ENCODE data around the gene SETD1A.

SETD1A gene

DNA sequence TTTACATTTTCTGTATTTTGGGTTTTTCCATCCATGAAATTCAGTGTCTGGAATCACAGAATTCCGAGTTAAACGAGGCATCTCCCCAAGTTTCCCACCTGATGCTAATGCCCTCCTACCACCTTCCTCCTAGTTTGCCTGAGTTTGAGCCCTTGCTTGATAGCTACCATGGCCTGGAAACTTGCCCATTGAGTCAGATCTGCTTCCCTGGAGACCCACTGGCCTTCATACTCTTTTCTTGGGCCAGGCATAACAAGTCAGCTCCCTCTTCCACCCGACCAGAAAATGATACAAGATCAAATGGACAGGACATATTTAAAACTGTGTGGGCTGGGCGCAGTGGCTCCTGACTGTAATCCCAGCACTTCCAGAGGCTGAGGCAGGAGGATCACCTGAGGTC, 10.2 kb downstream of the SETD1A start:
- Histone ChIP-seq H3K4me3 (ENCODE audit: low read length) (no peak overlapping the region), H4K20me1 (ENCODE audit: insufficient read depth, low read length) (no peaks in the 10 kb centered on the region), H3K9ac (ENCODE audit: low read length) (no peak overlapping the region), H3K79me2 (ENCODE audit: low read length) (no peaks in the 10 kb centered on the region), H3K4me1 (ENCODE audit: low read length) (no peaks in the 10 kb centered on the region), H2AFZ (ENCODE audit: low read depth, low read length) (no peak overlapping the region), H3K9me3 (ENCODE audit: insufficient read depth, low read length) (no peaks in the 10 kb centered on the region), H3K27ac (ENCODE audit: low read length) (no peak overlapping the region), H3K36me3 (replicated peaks; ENCODE audit: low read depth, low read length) (peaks cover 63% of the 10 kb centered on the region), H3K27me3 (ENCODE audit: low read depth, low read length) (no peaks in the 10 kb centered on the region), H3K4me2 (ENCODE audit: low read length) (no peak overlapping the region)
- TF ChIP-seq, protein P1, sequence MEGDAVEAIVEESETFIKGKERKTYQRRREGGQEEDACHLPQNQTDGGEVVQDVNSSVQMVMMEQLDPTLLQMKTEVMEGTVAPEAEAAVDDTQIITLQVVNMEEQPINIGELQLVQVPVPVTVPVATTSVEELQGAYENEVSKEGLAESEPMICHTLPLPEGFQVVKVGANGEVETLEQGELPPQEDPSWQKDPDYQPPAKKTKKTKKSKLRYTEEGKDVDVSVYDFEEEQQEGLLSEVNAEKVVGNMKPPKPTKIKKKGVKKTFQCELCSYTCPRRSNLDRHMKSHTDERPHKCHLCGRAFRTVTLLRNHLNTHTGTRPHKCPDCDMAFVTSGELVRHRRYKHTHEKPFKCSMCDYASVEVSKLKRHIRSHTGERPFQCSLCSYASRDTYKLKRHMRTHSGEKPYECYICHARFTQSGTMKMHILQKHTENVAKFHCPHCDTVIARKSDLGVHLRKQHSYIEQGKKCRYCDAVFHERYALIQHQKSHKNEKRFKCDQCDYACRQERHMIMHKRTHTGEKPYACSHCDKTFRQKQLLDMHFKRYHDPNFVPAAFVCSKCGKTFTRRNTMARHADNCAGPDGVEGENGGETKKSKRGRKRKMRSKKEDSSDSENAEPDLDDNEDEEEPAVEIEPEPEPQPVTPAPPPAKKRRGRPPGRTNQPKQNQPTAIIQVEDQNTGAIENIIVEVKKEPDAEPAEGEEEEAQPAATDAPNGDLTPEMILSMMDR (IDR thresholded peaks at IDR 0.05; ENCODE audit: low read depth, low read length): no peak
- no peak for TF ChIP-seq EZH2phosphoT487 (IDR thresholded peaks at IDR 0.05; ENCODE audit: low read depth)

DNA sequence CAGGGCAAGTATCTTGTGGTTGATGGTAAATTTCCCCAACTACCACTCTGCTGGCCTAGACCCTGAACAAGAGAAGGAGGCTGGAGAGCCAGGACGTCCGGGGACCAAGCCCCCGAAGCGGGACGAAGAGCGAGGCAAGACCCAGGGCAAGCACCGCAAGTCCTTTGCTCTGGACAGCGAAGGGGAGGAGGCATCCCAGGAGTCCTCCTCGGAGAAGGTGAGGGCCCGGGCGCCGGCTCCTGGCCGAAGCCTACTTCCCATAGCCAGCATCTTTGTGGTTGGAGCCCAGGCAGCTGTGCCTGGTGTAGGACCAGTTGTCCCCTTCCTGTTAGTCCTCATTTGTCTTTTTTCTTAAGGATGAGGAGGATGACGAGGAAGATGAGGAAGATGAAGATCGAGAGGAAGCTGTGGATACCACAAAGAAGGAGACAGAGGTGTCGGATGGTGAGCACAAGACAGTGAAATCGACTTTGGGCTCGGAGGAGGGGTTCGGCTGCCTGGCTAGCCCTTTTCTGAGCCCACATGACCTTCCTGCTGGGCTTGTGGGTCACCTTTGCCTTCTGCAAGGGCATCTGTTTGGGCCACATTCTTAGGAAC, 11.8 kb downstream of the SETD1A start:
- H2AFZ ChIP-seq (ENCODE audit: low read depth, low read length): no peak overlapping the region
- H3K4me3 ChIP-seq (ENCODE audit: low read length): no peak overlapping the region
- no peak overlapping the region for H3K4me2 ChIP-seq (ENCODE audit: low read length)
- TF ChIP-seq, protein P1 (IDR thresholded peaks at IDR 0.05; ENCODE audit: low read depth, low read length): no peak
- no peak for TF ChIP-seq EZH2phosphoT487 (IDR thresholded peaks at IDR 0.05; ENCODE audit: low read depth)
- no peaks in the 10 kb centered on the region for H3K79me2 ChIP-seq (ENCODE audit: low read length)
- H4K20me1 ChIP-seq (ENCODE audit: insufficient read depth, low read length): no peaks in the 10 kb centered on the region
- no peaks in the 10 kb centered on the region for H3K4me1 ChIP-seq (ENCODE audit: low read length)
- H3K27me3 ChIP-seq (ENCODE audit: low read depth, low read length): no peaks in the 10 kb centered on the region
- H3K27ac ChIP-seq (ENCODE audit: low read length): no peak overlapping the region
- H3K36me3 ChIP-seq (replicated peaks; ENCODE audit: low read depth, low read length): peaks cover 61% of the 10 kb centered on the region
- H3K9ac ChIP-seq (ENCODE audit: low read length): no peak overlapping the region
- H3K9me3 ChIP-seq (ENCODE audit: insufficient read depth, low read length): no peaks in the 10 kb centered on the region

DNA sequence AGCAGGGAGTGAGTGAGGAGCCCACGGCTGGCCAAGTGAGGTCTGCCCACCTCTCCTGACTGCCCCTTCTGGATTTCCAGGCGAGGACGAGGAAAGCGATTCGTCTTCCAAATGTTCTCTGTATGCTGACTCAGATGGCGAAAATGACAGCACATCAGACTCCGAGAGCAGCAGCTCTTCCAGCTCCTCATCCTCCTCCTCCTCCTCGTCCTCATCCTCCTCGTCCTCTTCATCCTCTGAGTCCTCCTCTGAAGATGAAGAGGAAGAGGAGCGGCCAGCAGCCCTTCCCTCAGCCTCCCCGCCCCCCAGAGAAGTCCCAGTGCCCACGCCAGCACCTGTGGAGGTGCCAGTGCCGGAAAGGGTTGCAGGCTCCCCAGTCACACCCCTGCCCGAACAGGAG, 13.7 kb downstream of the SETD1A start:
- no peak overlapping the region for H3K27ac ChIP-seq (ENCODE audit: low read length)
- no peak for TF ChIP-seq EZH2phosphoT487 (IDR thresholded peaks at IDR 0.05; ENCODE audit: low read depth)
- TF ChIP-seq, protein P1 (IDR thresholded peaks at IDR 0.05; ENCODE audit: low read depth, low read length): no peak

DNA sequence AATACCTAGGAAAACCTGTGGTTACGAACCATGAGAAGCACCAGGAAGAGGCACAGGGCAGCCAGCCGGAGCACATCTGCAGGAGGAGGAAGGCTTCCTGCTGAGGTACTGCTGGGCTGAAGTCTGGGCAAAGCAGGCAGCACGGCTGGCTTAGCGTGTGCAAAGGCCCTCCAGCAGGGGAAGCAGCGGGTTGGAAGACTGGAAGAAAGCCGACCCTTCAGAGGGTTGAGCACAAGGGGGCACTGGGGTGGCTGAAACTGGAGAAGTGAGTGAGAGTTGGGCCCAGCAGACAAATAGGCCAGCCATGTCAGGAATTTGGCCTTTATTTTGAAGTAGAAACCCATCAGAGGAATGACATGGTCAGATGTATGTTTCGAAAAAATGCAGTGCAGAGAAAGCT, 15.3 kb downstream of the SETD1A start:
- Histone ChIP-seq H3K79me2 (ENCODE audit: low read length) (no peaks in the 10 kb centered on the region), H3K9me3 (ENCODE audit: insufficient read depth, low read length) (no peaks in the 10 kb centered on the region), H3K27ac (ENCODE audit: low read length) (no peak overlapping the region), H3K4me1 (ENCODE audit: low read length) (no peaks in the 10 kb centered on the region), H2AFZ (ENCODE audit: low read depth, low read length) (no peak overlapping the region), H3K9ac (ENCODE audit: low read length) (no peak overlapping the region), H3K27me3 (ENCODE audit: low read depth, low read length) (no peaks in the 10 kb centered on the region), H3K36me3 (replicated peaks; ENCODE audit: low read depth, low read length) (peaks cover 48% of the 10 kb centered on the region), H4K20me1 (ENCODE audit: insufficient read depth, low read length) (no peaks in the 10 kb centered on the region), H3K4me3 (ENCODE audit: low read length) (no peak overlapping the region), H3K4me2 (ENCODE audit: low read length) (no peak overlapping the region)
- TF ChIP-seq, protein P1 (IDR thresholded peaks at IDR 0.05; ENCODE audit: low read depth, low read length): no peak
- TF ChIP-seq EZH2phosphoT487 (IDR thresholded peaks at IDR 0.05; ENCODE audit: low read depth): no peak

More for the DNA sequence above, 13.7 kb downstream of the SETD1A start:
- no peaks in the 10 kb centered on the region for H3K27me3 ChIP-seq (ENCODE audit: low read depth, low read length)
- H3K4me2 ChIP-seq (ENCODE audit: low read length): no peak overlapping the region
- no peak overlapping the region for H2AFZ ChIP-seq (ENCODE audit: low read depth, low read length)
- peaks cover 53% of the 10 kb centered on the region for H3K36me3 ChIP-seq (replicated peaks; ENCODE audit: low read depth, low read length)
- H4K20me1 ChIP-seq (ENCODE audit: insufficient read depth, low read length): no peaks in the 10 kb centered on the region
- no peaks in the 10 kb centered on the region for H3K9me3 ChIP-seq (ENCODE audit: insufficient read depth, low read length)
- no peaks in the 10 kb centered on the region for H3K4me1 ChIP-seq (ENCODE audit: low read length)
- H3K9ac ChIP-seq (ENCODE audit: low read length): no peak overlapping the region
- no peak overlapping the region for H3K4me3 ChIP-seq (ENCODE audit: low read length)
- no peaks in the 10 kb centered on the region for H3K79me2 ChIP-seq (ENCODE audit: low read length)
